PFSK-1 (cell line): Measurements from ENCODE around the gene DYNC1H1.

Experiments used
- FOXP2 ChIP-seq: optimal IDR thresholded peaks from 2 replicates; pipeline ENCODE3; 2011; ENCODE audit warnings: borderline replicate concordance, control low read depth, inconsistent platforms; ENCODE audit not compliant: insufficient read depth; ENCODE audit errors: extremely low read length, extremely low read depth
- POLR2AphosphoS5 ChIP-seq: IDR thresholded peaks from 2 replicates; pipeline ENCODE4 v1.6.1; 2012; ENCODE audit warnings: low read depth, mild to moderate bottlenecking, control low read depth, low read length, moderate library complexity
- REST ChIP-seq, 2 experiments: IDR thresholded peaks; 2 replicates each; pipeline versions ENCODE4 v1.6.1 to v1.8.0; 2011 to 2012; ENCODE audit warnings: low read depth in 2 of 2, low read length in 2 of 2, control low read depth in 1 of 2, inconsistent platforms in 1 of 2, mild to moderate bottlenecking in 1 of 2, moderate library complexity in 1 of 2; ENCODE audit not compliant: insufficient read depth in 1 of 2
- SIN3A ChIP-seq: IDR thresholded peaks from 2 replicates; pipeline ENCODE4 v1.6.1; 2012; ENCODE audit warnings: mild to moderate bottlenecking, low read length, moderate library complexity, borderline replicate concordance; ENCODE audit not compliant: insufficient read depth
- TAF1 ChIP-seq: IDR thresholded peaks from 2 replicates; pipeline ENCODE4 v1.6.1; 2012; ENCODE audit warnings: low read length, control low read depth, borderline replicate concordance; ENCODE audit not compliant: insufficient read depth

Gene DYNC1H1

GRCh38 chr14:101972126-101972866 lies 7.9 kb downstream of the DYNC1H1 start:
- TF ChIP-seq REST (IDR thresholded peaks at IDR 0.05; ENCODE audit: insufficient read depth in 1 of 2, low read depth in 2 of 2, low read length in 2 of 2): no peak
- peak; percentile 56 for TF ChIP-seq FOXP2
- TF ChIP-seq SIN3A: no peak

- TF ChIP-seq POLR2AphosphoS5: no peak
- no peak for TF ChIP-seq SIN3A
- TF ChIP-seq TAF1: no peak
- no peak for TF ChIP-seq REST (IDR thresholded peaks at IDR 0.05; ENCODE audit: insufficient read depth in 1 of 2, low read depth in 2 of 2, low read length in 2 of 2)
- no peak for TF ChIP-seq FOXP2
These were observed 9.0 kb downstream of the DYNC1H1 start for GRCh38 chr14:101973356-101973755.

- TF ChIP-seq REST (IDR thresholded peaks at IDR 0.05; ENCODE audit: insufficient read depth in 1 of 2, low read depth in 2 of 2, low read length in 2 of 2): no peak
- no peak for TF ChIP-seq SIN3A
- no peak for TF ChIP-seq FOXP2
- no peak for TF ChIP-seq TAF1
- no peak for TF ChIP-seq POLR2AphosphoS5
These were observed 10.9 kb downstream of the DYNC1H1 start for GRCh38 chr14:101975231-101975630.

GRCh38 chr14:101977311-101978071 lies 13.1 kb downstream of the DYNC1H1 start:
- TF ChIP-seq TAF1: no peak
- no peak for TF ChIP-seq FOXP2

GRCh38 chr14:101979666-101980065 lies 15.3 kb downstream of the DYNC1H1 start:
- no peak for TF ChIP-seq REST (IDR thresholded peaks at IDR 0.05; ENCODE audit: insufficient read depth in 1 of 2, low read depth in 2 of 2, low read length in 2 of 2)
- no peak for TF ChIP-seq TAF1
- TF ChIP-seq SIN3A: no peak
